LNCaP clone FGC (cell line): ENCODE data around the gene PPP3R1.

Source experiments
- DNase-seq: peaks from one replicate; pipeline ENCODE4 v3.0.0-alpha.2; 2011; ENCODE audit warnings: low read depth
- H3K4me3 ChIP-seq: 2 replicates; pipeline ENCODE4 v1.5.1; 2011; ENCODE audit warnings: mild to moderate bottlenecking, low read depth, low read length, control low read depth
- CTCF ChIP-seq: IDR thresholded peaks from 2 replicates; pipeline ENCODE4 v1.5.1; 2012; ENCODE audit warnings: mild to moderate bottlenecking; ENCODE audit not compliant: control insufficient read depth, insufficient read depth; ENCODE audit errors: extremely low read depth

PPP3R1 gene

GRCh38 chr2:68188831-68189230 lies 63.5 kb downstream of the PPP3R1 start:
- TF ChIP-seq CTCF = no peak
- no peak overlapping the region for H3K4me3 ChIP-seq
- no peak for DNase-seq

- DNase-seq = no peak
- TF ChIP-seq CTCF = no peak
- H3K4me3 ChIP-seq = no peak overlapping the region
Observed at GRCh38 chr2:68187329-68187728, 65.0 kb downstream of the PPP3R1 start.

- no peak for DNase-seq
Observed at GRCh38 chr2:68185541-68186164, 66.7 kb downstream of the PPP3R1 start.

GRCh38 chr2:68182902-68183301 lies 69.4 kb downstream of the PPP3R1 start:
- H3K4me3 ChIP-seq = no peak overlapping the region
- no peak for DNase-seq
- TF ChIP-seq CTCF = no peak

More at GRCh38 chr2:68185541-68186164, 66.7 kb downstream of the PPP3R1 start:
- TF ChIP-seq CTCF = peak; percentile 22; the same call in 1 of the 2 replicates
- no peak overlapping the region for H3K4me3 ChIP-seq

- DNase-seq = no peak
- no peak overlapping the region for H3K4me3 ChIP-seq
- TF ChIP-seq CTCF = no peak
Observed at GRCh38 chr2:68178954-68179627, 73.2 kb downstream of the PPP3R1 start.

GRCh38 chr2:68178432-68178831 lies 73.9 kb downstream of the PPP3R1 start:
- no peak overlapping the region for H3K4me3 ChIP-seq
- TF ChIP-seq CTCF = no peak
- no peak for DNase-seq
